Measurements from ENCODE around the gene PELI1. TPM values are rescaled to one million over a fixed set of nuclear protein-coding genes. Genes with fewer than 3 reads are reported as not detected.

Gene PELI1
- total and polyA plus RNA-seq, 2 donors (not counting 1 experiment from before 2014, with no cell fraction given): 5.9 to 7.7 TPM

- no peaks in the 10 kb centered on the region for H4K20me1 ChIP-seq (ENCODE audit: control insufficient read depth, extremely low read depth, insufficient read depth, low read length)
- H3K36me3 ChIP-seq (ENCODE audit: control insufficient read depth, insufficient read depth, low read length): no peaks in the 10 kb centered on the region
- no peaks in the 10 kb centered on the region for H3K27me3 ChIP-seq (ENCODE audit: control insufficient read depth, insufficient read depth, low read length)
- TF ChIP-seq EZH2 (IDR thresholded peaks at IDR 0.05; ENCODE audit: low read length, missing control alignments): no peak
- TF ChIP-seq, protein P1, sequence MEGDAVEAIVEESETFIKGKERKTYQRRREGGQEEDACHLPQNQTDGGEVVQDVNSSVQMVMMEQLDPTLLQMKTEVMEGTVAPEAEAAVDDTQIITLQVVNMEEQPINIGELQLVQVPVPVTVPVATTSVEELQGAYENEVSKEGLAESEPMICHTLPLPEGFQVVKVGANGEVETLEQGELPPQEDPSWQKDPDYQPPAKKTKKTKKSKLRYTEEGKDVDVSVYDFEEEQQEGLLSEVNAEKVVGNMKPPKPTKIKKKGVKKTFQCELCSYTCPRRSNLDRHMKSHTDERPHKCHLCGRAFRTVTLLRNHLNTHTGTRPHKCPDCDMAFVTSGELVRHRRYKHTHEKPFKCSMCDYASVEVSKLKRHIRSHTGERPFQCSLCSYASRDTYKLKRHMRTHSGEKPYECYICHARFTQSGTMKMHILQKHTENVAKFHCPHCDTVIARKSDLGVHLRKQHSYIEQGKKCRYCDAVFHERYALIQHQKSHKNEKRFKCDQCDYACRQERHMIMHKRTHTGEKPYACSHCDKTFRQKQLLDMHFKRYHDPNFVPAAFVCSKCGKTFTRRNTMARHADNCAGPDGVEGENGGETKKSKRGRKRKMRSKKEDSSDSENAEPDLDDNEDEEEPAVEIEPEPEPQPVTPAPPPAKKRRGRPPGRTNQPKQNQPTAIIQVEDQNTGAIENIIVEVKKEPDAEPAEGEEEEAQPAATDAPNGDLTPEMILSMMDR (conservative IDR thresholded peaks at IDR 0.05 in 1 of 2, IDR thresholded peaks at IDR 0.05 in 1 of 2; ENCODE audit: low read depth in 1 of 2, low read length in 2 of 2): no peak
- no peak overlapping the region for H3K9ac ChIP-seq (ENCODE audit: insufficient read depth, low read length)
- no peak overlapping the region for H3K4me3 ChIP-seq (replicated peaks in 1 of 4; ENCODE audit: control extremely low read depth in 1 of 4, insufficient read depth in 1 of 4, low read depth in 3 of 4, low read length in 4 of 4)
- no peaks in the 10 kb centered on the region for H3K79me2 ChIP-seq (ENCODE audit: control insufficient read depth, insufficient read depth, low read length)
- H3K4me2 ChIP-seq (ENCODE audit: extremely low read depth, insufficient read depth, low read length): no peak overlapping the region
- H2AFZ ChIP-seq (ENCODE audit: low read length): no peak overlapping the region
- no peak overlapping the region for H3K27ac ChIP-seq (ENCODE audit: insufficient read depth, low read length)
- no peaks in the 10 kb centered on the region for H3K9me3 ChIP-seq (ENCODE audit: control insufficient read depth, insufficient read depth, low read depth, low read length)
- DNase-seq (ENCODE audit: low read depth in 2 of 2): no peak
- peaks cover 2% of the 10 kb centered on the region for H3K4me1 ChIP-seq (ENCODE audit: control insufficient read depth, extremely low read depth, insufficient read depth, low read length)
These were observed 15.8 kb downstream of the PELI1 start for GRCh38 chr2:64128406-64128805.

- no peak for DNase-seq (ENCODE audit: low read depth in 2 of 2)
- H2AFZ ChIP-seq (ENCODE audit: low read length): no peak overlapping the region
- no peaks in the 10 kb centered on the region for H3K36me3 ChIP-seq (ENCODE audit: control insufficient read depth, insufficient read depth, low read length)
- H3K27ac ChIP-seq (ENCODE audit: insufficient read depth, low read length): no peak overlapping the region
- peaks cover 2% of the 10 kb centered on the region for H3K4me1 ChIP-seq (ENCODE audit: control insufficient read depth, extremely low read depth, insufficient read depth, low read length)
- no peaks in the 10 kb centered on the region for H4K20me1 ChIP-seq (ENCODE audit: control insufficient read depth, extremely low read depth, insufficient read depth, low read length)
- H3K9me3 ChIP-seq (ENCODE audit: control insufficient read depth, insufficient read depth, low read depth, low read length): no peaks in the 10 kb centered on the region
- H3K9ac ChIP-seq (ENCODE audit: insufficient read depth, low read length): no peak overlapping the region
- peaks cover 1% of the 10 kb centered on the region for H3K79me2 ChIP-seq (ENCODE audit: control insufficient read depth, insufficient read depth, low read length)
- no peaks in the 10 kb centered on the region for H3K27me3 ChIP-seq (ENCODE audit: control insufficient read depth, insufficient read depth, low read length)
- no peak for TF ChIP-seq EZH2 (IDR thresholded peaks at IDR 0.05; ENCODE audit: low read length, missing control alignments)
- TF ChIP-seq, protein P1 (conservative IDR thresholded peaks at IDR 0.05 in 1 of 2, IDR thresholded peaks at IDR 0.05 in 1 of 2; ENCODE audit: low read depth in 1 of 2, low read length in 2 of 2): no peak
- no peak overlapping the region for H3K4me2 ChIP-seq (ENCODE audit: extremely low read depth, insufficient read depth, low read length)
- no peak overlapping the region for H3K4me3 ChIP-seq (replicated peaks in 1 of 4; ENCODE audit: control extremely low read depth in 1 of 4, insufficient read depth in 1 of 4, low read depth in 3 of 4, low read length in 4 of 4)
These were observed 17.1 kb downstream of the PELI1 start for GRCh38 chr2:64127119-64127518.

DNA sequence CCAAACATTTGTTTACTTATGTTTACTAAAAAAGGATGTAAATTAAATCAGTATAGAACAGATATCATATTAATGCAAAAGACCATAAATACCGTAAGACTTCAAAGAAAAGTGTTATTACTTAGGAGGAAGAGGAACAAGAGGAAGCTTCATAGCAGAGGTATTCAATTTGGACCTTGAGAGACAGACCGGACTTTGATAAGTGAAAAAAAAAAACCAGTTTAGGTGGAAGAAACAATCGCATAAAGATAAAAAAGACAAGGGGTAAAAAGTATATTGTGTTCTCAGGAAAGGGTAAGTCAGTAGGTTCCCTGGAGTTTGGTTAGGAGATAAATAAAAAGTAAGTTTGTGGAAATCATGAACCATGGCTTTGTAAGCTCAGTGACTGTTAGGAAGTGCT is 17.6 kb downstream of the PELI1 start:
- Histone ChIP-seq H3K27me3 (ENCODE audit: control insufficient read depth, insufficient read depth, low read length) (no peaks in the 10 kb centered on the region), H2AFZ (ENCODE audit: low read length) (no peak overlapping the region), H3K9me3 (ENCODE audit: control insufficient read depth, insufficient read depth, low read depth, low read length) (no peaks in the 10 kb centered on the region), H3K9ac (ENCODE audit: insufficient read depth, low read length) (no peak overlapping the region), H3K4me2 (ENCODE audit: extremely low read depth, insufficient read depth, low read length) (no peak overlapping the region), H3K27ac (ENCODE audit: insufficient read depth, low read length) (no peak overlapping the region), H3K79me2 (ENCODE audit: control insufficient read depth, insufficient read depth, low read length) (peaks cover 1% of the 10 kb centered on the region), H3K4me3 (replicated peaks in 1 of 4; ENCODE audit: control extremely low read depth in 1 of 4, insufficient read depth in 1 of 4, low read depth in 3 of 4, low read length in 4 of 4) (no peak overlapping the region), H3K4me1 (ENCODE audit: control insufficient read depth, extremely low read depth, insufficient read depth, low read length) (peaks cover 2% of the 10 kb centered on the region), H4K20me1 (ENCODE audit: control insufficient read depth, extremely low read depth, insufficient read depth, low read length) (no peaks in the 10 kb centered on the region), H3K36me3 (ENCODE audit: control insufficient read depth, insufficient read depth, low read length) (no peaks in the 10 kb centered on the region)
- TF ChIP-seq EZH2 (IDR thresholded peaks at IDR 0.05; ENCODE audit: low read length, missing control alignments): no peak
- TF ChIP-seq, protein P1 (conservative IDR thresholded peaks at IDR 0.05 in 1 of 2, IDR thresholded peaks at IDR 0.05 in 1 of 2; ENCODE audit: low read depth in 1 of 2, low read length in 2 of 2): no peak
- DNase-seq (ENCODE audit: low read depth in 2 of 2): no peak

All from fibroblast of lung (primary cell).